ENCODE results near the gene KCNH4. TPM values are rescaled to one million over a fixed set of nuclear protein-coding genes. Genes with fewer than 3 reads are reported as not detected.

KCNH4 gene
- total and polyA plus RNA-seq, 9 of the 15 experiments (the other 6 are each of a cell fraction or from before 2014, with no cell fraction given), result 0.10 to 1.8 (median 0.50) TPM

DNA sequence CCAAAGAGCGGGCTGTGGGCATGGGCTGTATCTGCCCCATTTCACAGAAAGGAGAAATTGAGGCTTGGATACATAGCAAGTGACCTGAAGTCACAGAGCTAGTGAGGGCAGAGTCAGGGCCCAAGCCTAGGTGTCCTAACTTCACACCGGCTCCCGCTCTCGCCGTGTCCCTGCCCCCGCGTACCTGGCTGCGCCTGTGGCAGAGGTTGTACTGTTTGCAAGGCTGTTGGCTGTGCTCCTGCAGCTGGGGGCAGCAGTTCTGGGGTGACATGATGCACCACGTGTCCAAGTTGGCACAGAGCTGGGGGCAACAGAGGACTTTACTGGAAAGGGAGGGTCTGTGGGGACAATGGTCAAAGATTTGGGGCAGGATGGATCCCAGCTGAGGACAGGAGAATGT lies 71.9 kb downstream of the KCNH4 start:
- H3K36me3 ChIP-seq (ENCODE audit: control insufficient read depth, insufficient read depth, low read length), result peaks cover 12% of the 10 kb centered on the region; the same call in 1 of the 3 replicates
- peaks cover 15 to 65% of the 10 kb centered on the region in 2 experiments; a peak in 4 of 5 replicates for H3K4me1 ChIP-seq (replicated peaks in 1 of 2; ENCODE audit: control insufficient read depth in 2 of 2, insufficient read depth in 2 of 2, low read length in 2 of 2)
- H4K20me1 ChIP-seq (replicated peaks; ENCODE audit: control insufficient read depth, insufficient read depth, low read length), result no peaks in the 10 kb centered on the region
- no peaks in the 10 kb centered on the region for H3K9me1 ChIP-seq (ENCODE audit: control insufficient read depth, insufficient read depth, low read length)
- no peak overlapping the region; a peak in 2 of 4 replicates for H3K9ac ChIP-seq (ENCODE audit: insufficient read depth in 1 of 2, low read depth in 2 of 2, low read length in 2 of 2)
- H3K79me2 ChIP-seq (ENCODE audit: control insufficient read depth, insufficient read depth, low read length), result no peaks in the 10 kb centered on the region
- ChIA-PET CTCF (ENCODE audit: low intra/inter-chr PET ratio) (no interaction called here), POLR2A (interaction anchor here (0.6 to 0.8 kb wide), 2 partner anchors 20 to 143 kb away, joined by 3 read pairs; no protein-coding TSS in a partner anchor)
- DNase-seq (ENCODE audit: extremely low read depth in 1 of 4, low spot score in 3 of 4) (no peak), FAIRE-seq (no peak), ATAC-seq (no peak)
- in situ Hi-C loops (cut with MboI), result loop anchor here (25.0 kb wide), 1 partner anchor 372 kb away; the partner anchor contains the start of gene HAP1
- H3K4me2 ChIP-seq (ENCODE audit: insufficient read depth, low read length), result no peak overlapping the region
- H3K4me3 ChIP-seq, result no peak overlapping the region
- intact Hi-C loops (cut with micrococcal nuclease), result no loop called here
- BruUV-seq (replicated peaks), result no TSS peak
- H2AFZ ChIP-seq (ENCODE audit: low read depth, low read length), result no peak overlapping the region; the same call in 1 of the 2 replicates
- H3K27me3 ChIP-seq (ENCODE audit: control insufficient read depth in 2 of 2, insufficient read depth in 2 of 2, low read length in 2 of 2), result no peaks in the 10 kb centered on the region
- H3K9me3 ChIP-seq (replicated peaks; ENCODE audit: control insufficient read depth, insufficient read depth, low read depth, low read length), result no peaks in the 10 kb centered on the region
- no peak overlapping the region for H3K27ac ChIP-seq (ENCODE audit: extremely low read depth, low read depth, low read length)
- WGBS (ENCODE audit: insufficient coverage, low coverage, missing lambda C conversion rate), result 86% methylated on average over 9 of the region's 9 CpGs
- TF ChIP-seq POLR2A (conservative IDR thresholded peaks at IDR 0.05), result no peak
- no peak for TF ChIP-seq MTA2 (IDR thresholded peaks at IDR 0.05; ENCODE audit: low read depth)
- TF ChIP-seq RNF2 (IDR thresholded peaks at IDR 0.05), result no peak
- TF ChIP-seq ZNF609 (CRISPR knock-in tag; IDR thresholded peaks at IDR 0.05; ENCODE audit: borderline replicate concordance), result no peak
- no peak for TF ChIP-seq GMEB1 (CRISPR knock-in tag; IDR thresholded peaks at IDR 0.05)
- TF ChIP-seq GATAD2B (IDR thresholded peaks at IDR 0.05; ENCODE audit: borderline replicate concordance), result no peak
- TF ChIP-seq, protein P1, sequence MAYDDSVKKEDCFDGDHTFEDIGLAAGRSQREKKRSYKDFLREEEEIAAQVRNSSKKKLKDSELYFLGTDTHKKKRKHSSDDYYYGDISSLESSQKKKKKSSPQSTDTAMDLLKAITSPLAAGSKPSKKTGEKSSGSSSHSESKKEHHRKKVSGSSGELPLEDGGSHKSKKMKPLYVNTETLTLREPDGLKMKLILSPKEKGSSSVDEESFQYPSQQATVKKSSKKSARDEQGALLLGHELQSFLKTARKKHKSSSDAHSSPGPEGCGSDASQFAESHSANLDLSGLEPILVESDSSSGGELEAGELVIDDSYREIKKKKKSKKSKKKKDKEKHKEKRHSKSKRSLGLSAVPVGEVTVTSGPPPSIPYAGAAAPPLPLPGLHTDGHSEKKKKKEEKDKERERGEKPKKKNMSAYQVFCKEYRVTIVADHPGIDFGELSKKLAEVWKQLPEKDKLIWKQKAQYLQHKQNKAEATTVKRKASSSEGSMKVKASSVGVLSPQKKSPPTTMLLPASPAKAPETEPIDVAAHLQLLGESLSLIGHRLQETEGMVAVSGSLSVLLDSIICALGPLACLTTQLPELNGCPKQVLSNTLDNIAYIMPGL (CRISPR knock-in tag; IDR thresholded peaks at IDR 0.05), result no peak
- TF ChIP-seq MED1 (CRISPR knock-in tag; IDR thresholded peaks at IDR 0.05; ENCODE audit: borderline replicate concordance), result no peak
- TF ChIP-seq, protein P2, sequence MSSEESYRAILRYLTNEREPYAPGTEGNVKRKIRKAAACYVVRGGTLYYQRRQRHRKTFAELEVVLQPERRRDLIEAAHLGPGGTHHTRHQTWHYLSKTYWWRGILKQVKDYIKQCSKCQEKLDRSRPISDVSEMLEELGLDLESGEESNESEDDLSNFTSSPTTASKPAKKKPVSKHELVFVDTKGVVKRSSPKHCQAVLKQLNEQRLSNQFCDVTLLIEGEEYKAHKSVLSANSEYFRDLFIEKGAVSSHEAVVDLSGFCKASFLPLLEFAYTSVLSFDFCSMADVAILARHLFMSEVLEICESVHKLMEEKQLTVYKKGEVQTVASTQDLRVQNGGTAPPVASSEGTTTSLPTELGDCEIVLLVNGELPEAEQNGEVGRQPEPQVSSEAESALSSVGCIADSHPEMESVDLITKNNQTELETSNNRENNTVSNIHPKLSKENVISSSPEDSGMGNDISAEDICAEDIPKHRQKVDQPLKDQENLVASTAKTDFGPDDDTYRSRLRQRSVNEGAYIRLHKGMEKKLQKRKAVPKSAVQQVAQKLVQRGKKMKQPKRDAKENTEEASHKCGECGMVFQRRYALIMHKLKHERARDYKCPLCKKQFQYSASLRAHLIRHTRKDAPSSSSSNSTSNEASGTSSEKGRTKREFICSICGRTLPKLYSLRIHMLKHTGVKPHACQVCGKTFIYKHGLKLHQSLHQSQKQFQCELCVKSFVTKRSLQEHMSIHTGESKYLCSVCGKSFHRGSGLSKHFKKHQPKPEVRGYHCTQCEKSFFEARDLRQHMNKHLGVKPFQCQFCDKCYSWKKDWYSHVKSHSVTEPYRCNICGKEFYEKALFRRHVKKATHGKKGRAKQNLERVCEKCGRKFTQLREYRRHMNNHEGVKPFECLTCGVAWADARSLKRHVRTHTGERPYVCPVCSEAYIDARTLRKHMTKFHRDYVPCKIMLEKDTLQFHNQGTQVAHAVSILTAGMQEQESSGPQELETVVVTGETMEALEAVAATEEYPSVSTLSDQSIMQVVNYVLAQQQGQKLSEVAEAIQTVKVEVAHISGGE (CRISPR knock-in tag; IDR thresholded peaks at IDR 0.05), result no peak
- no peak for TF ChIP-seq GABPB2 (CRISPR knock-in tag; conservative IDR thresholded peaks at IDR 0.05)
- no peak for TF ChIP-seq ZNF41 (CRISPR knock-in tag; conservative IDR thresholded peaks at IDR 0.05)

Data from K562 (cell line).